Activated gamma-delta T cell treated with Interleukin-2 at 50 U/mL for 16 hours (primary cell): ENCODE measurements around the gene OR52E6.

Source experiments
- DNase-seq: peaks from one replicate; pipeline ENCODE4 v3.0.0-alpha.2; 2020

Gene OR52E6

GRCh38 chr11:5791165-5791564 lies 50.5 kb downstream of the OR52E6 start, which contains the start of gene OR52N1:
Gene OR52N1 (minus strand): TSS chr11:5791265. CDS start chr11:5788816, 2,449 bp downstream.
- no peak for DNase-seq
